ENCODE data around the gene FXR2. TPM values are rescaled to one million over a fixed set of nuclear protein-coding genes. Genes with fewer than 3 reads are reported as not detected.

The FXR2 gene
- total and polyA plus RNA-seq, 10 of the 15 experiments (the other 5 are each of a cell fraction or from before 2014, with no cell fraction given), result 1.6 to 33.3 (median 22.0) TPM

GRCh38 chr17:7620835-7621234 is 6.1 kb upstream of the FXR2 start:
- TF ChIP-seq, protein P1, sequence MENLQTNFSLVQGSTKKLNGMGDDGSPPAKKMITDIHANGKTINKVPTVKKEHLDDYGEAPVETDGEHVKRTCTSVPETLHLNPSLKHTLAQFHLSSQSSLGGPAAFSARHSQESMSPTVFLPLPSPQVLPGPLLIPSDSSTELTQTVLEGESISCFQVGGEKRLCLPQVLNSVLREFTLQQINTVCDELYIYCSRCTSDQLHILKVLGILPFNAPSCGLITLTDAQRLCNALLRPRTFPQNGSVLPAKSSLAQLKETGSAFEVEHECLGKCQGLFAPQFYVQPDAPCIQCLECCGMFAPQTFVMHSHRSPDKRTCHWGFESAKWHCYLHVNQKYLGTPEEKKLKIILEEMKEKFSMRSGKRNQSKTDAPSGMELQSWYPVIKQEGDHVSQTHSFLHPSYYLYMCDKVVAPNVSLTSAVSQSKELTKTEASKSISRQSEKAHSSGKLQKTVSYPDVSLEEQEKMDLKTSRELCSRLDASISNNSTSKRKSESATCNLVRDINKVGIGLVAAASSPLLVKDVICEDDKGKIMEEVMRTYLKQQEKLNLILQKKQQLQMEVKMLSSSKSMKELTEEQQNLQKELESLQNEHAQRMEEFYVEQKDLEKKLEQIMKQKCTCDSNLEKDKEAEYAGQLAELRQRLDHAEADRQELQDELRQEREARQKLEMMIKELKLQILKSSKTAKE (IDR thresholded peaks at IDR 0.05; ENCODE audit: low read depth, poor library complexity, severe bottlenecking), result no peak
- TF ChIP-seq RAD51 (IDR thresholded peaks at IDR 0.05), result no peak
- TF ChIP-seq CHD2 (IDR thresholded peaks at IDR 0.05; ENCODE audit: borderline replicate concordance, low read depth, low read length), result no peak
- Histone ChIP-seq H3K4me1 (ENCODE audit: control insufficient read depth, insufficient read depth, low read length) (no peaks in the 10 kb centered on the region), H3K4me2 (ENCODE audit: control insufficient read depth, insufficient read depth) (no peak overlapping the region), H3K27ac (ENCODE audit: control insufficient read depth, insufficient read depth) (no peak overlapping the region), H4K20me1 (ENCODE audit: control insufficient read depth, insufficient read depth) (no peaks in the 10 kb centered on the region), H2AFZ (ENCODE audit: control insufficient read depth, low read depth, low read length) (no peak overlapping the region), H3K9ac (ENCODE audit: control insufficient read depth, insufficient read depth, low read length) (no peak overlapping the region), H3K36me3 (ENCODE audit: control insufficient read depth in 2 of 2, insufficient read depth in 2 of 2, low read length in 1 of 2) (no peaks in the 10 kb centered on the region), H3K27me3 (replicated peaks in 1 of 2; ENCODE audit: control insufficient read depth in 2 of 2, insufficient read depth in 2 of 2, low read length in 1 of 2) (no peaks in the 10 kb centered on the region), H3K4me3 (no peak overlapping the region), H3K9me3 (replicated peaks; ENCODE audit: control insufficient read depth, insufficient read depth, low read length) (no peaks in the 10 kb centered on the region), H3K79me2 (ENCODE audit: control insufficient read depth, insufficient read depth, low read length) (no peaks in the 10 kb centered on the region)
- no peak for DNase-seq (ENCODE audit: low read depth, low spot score)
- RAD21 ChIA-PET (ENCODE audit: unreplicated experiment), result no interaction called here
- SMC1A ChIA-PET (ENCODE audit: uncharacterized antibody, unreplicated experiment), result no interaction called here
- FAIRE-seq, result no peak
- 84% methylated on average over 7 of the region's 8 CpGs for WGBS (ENCODE audit: insufficient coverage, insufficient replicate concordance, low lambda C conversion rate, missing lambda C conversion rate)
- CTCF ChIA-PET, result interaction anchor here (0.8 to 2.0 kb wide), 2 partner anchors 11 to 575 kb away, joined by 4 to 9 read pairs; no protein-coding TSS in a partner anchor
- no peak for ATAC-seq
- POLR2A ChIA-PET, result interaction anchor here (0.6 to 1.5 kb wide), 5 partner anchors 20 to 264 kb away, joined by 3 to 7 read pairs (median 3); partner anchors contain the start of gene TP53
- intact Hi-C loops (cut with micrococcal nuclease; ENCODE audit: unreplicated experiment), result no loop called here
- in situ Hi-C loops (cut with MboI), result no loop called here
- no TSS peak for BruUV-seq (replicated peaks)

- no TSS peak for BruUV-seq (replicated peaks)
- ChIA-PET RAD21 (ENCODE audit: unreplicated experiment) (no interaction called here), SMC1A (ENCODE audit: uncharacterized antibody, unreplicated experiment) (interaction anchor here (1.3 to 1.5 kb wide), 2 partner anchors 9 to 67 kb away, joined by 3 read pairs; partner anchors contain the start of gene SAT2), POLR2A (interaction anchor here (0.6 to 1.4 kb wide), 3 partner anchors 9 to 485 kb away, joined by 3 to 6 read pairs (median 4); partner anchors contain the start of gene SAT2), CTCF (interaction anchor here (1.3 kb wide), 1 partner anchor 69 kb away, joined by 3 read pairs; the partner anchor contains the start of gene TP53)
- Histone ChIP-seq H2AFZ (ENCODE audit: control insufficient read depth, low read depth, low read length) (no peak overlapping the region), H3K27ac (ENCODE audit: control insufficient read depth, insufficient read depth) (no peak overlapping the region), H3K4me1 (ENCODE audit: control insufficient read depth, insufficient read depth, low read length) (no peaks in the 10 kb centered on the region), H3K79me2 (ENCODE audit: control insufficient read depth, insufficient read depth, low read length) (peaks cover 8% of the 10 kb centered on the region), H3K9me3 (replicated peaks; ENCODE audit: control insufficient read depth, insufficient read depth, low read length) (no peaks in the 10 kb centered on the region), H3K36me3 (ENCODE audit: control insufficient read depth in 2 of 2, insufficient read depth in 2 of 2, low read length in 1 of 2) (no peaks in the 10 kb centered on the region), H4K20me1 (ENCODE audit: control insufficient read depth, insufficient read depth) (no peaks in the 10 kb centered on the region; the same call in 1 of the 2 replicates), H3K4me3 (no peak overlapping the region), H3K27me3 (replicated peaks in 1 of 2; ENCODE audit: control insufficient read depth in 2 of 2, insufficient read depth in 2 of 2, low read length in 1 of 2) (no peaks in the 10 kb centered on the region), H3K4me2 (ENCODE audit: control insufficient read depth, insufficient read depth) (no peak overlapping the region), H3K9ac (ENCODE audit: control insufficient read depth, insufficient read depth, low read length) (no peak overlapping the region)
- DNase-seq (ENCODE audit: low read depth, low spot score), result no peak
- 40% methylated on average over 5 of the region's 5 CpGs for WGBS (ENCODE audit: insufficient coverage, insufficient replicate concordance, low lambda C conversion rate, missing lambda C conversion rate)
- TF ChIP-seq SRF (IDR thresholded peaks at IDR 0.05; ENCODE audit: low read depth in 2 of 2, low read length in 2 of 2), result no peak
- TF ChIP-seq CEBPB (IDR thresholded peaks at IDR 0.05; ENCODE audit: borderline replicate concordance in 1 of 2, low read depth in 2 of 2, low read length in 2 of 2), result no peak
- no peak for TF ChIP-seq SMC3 (IDR thresholded peaks at IDR 0.05; ENCODE audit: borderline replicate concordance, low read length)
- TF ChIP-seq BMI1 (IDR thresholded peaks at IDR 0.05; ENCODE audit: borderline replicate concordance), result no peak
- TF ChIP-seq SMARCA5 (IDR thresholded peaks at IDR 0.05), result no peak
- TF ChIP-seq PML (IDR thresholded peaks at IDR 0.05; ENCODE audit: low read length), result no peak
- TF ChIP-seq MYC (IDR thresholded peaks at IDR 0.05; ENCODE audit: insufficient read depth, insufficient read length, insufficient replicate concordance, low read length, severe bottlenecking), result no peak
- TF ChIP-seq, protein P1 (IDR thresholded peaks at IDR 0.05; ENCODE audit: low read depth, poor library complexity, severe bottlenecking), result no peak
- intact Hi-C loops (cut with micrococcal nuclease; ENCODE audit: unreplicated experiment), result loop anchor here (5.0 kb wide), 1 partner anchor 36 kb away; the partner anchor contains the start of gene MPDU1
- FAIRE-seq, result no peak
- ATAC-seq, result no peak
- in situ Hi-C loops (cut with MboI), result no loop called here
Observed at GRCh38 chr17:7618608-7619007, 3.9 kb upstream of the FXR2 start.
